OCI-LY1 (cell line): ENCODE data around the gene PBXIP1.

ENCODE experiments used
- H2AFZ ChIP-seq: fragments of 200-600 bp; sonication (generic), shearing (Covaris generic); 2 replicates; pipeline ENCODE4 v1.6.0; 2014; ENCODE audit warnings: antibody characterized with exemption, mild to moderate bottlenecking, low read length
- H3F3A ChIP-seq: fragments of 200-600 bp; sonication (generic), shearing (Covaris generic); 2 replicates; pipeline ENCODE4 v1.6.0; 2014; ENCODE audit warnings: mild to moderate bottlenecking, antibody characterized with exemption, low read length, moderate library complexity; ENCODE audit not compliant: insufficient read depth
- H3K27ac ChIP-seq: fragments of 200-600 bp; sonication (generic); 2 replicates; pipeline ENCODE4 v1.5.1; 2014; ENCODE audit warnings: low read length, mixed run types, mild to moderate bottlenecking, low read depth; ENCODE audit not compliant: poor library complexity, severe bottlenecking
- H3K27me3 ChIP-seq: fragments of 200-600 bp; sonication (generic); 2 replicates; pipeline ENCODE4 v1.6.0; 2014; ENCODE audit warnings: antibody characterized with exemption, mild to moderate bottlenecking, low read length, moderate library complexity; ENCODE audit not compliant: insufficient read depth
- H3K36me3 ChIP-seq: fragments of 200-600 bp; sonication (generic); 2 replicates; pipeline ENCODE4 v1.6.1; 2014; ENCODE audit warnings: mild to moderate bottlenecking, antibody characterized with exemption, low read length, moderate library complexity, mixed read lengths; ENCODE audit not compliant: insufficient read depth
- H3K4me1 ChIP-seq: fragments of 200-600 bp; sonication (generic); 2 replicates; pipeline ENCODE4 v1.5.1; 2014; ENCODE audit warnings: mild to moderate bottlenecking, low read length, moderate library complexity; ENCODE audit not compliant: insufficient read depth, severe bottlenecking
- H3K4me2 ChIP-seq: fragments of 200-600 bp; sonication (generic), shearing (Covaris generic); 2 replicates; pipeline ENCODE4 v1.6.1; 2014; ENCODE audit warnings: low read length
- H3K4me3 ChIP-seq: fragments of 200-600 bp; sonication (generic); 2 replicates; pipeline ENCODE4 v1.5.1; 2014; ENCODE audit warnings: low read length, low read depth, mild to moderate bottlenecking, mixed read lengths; ENCODE audit not compliant: poor library complexity, severe bottlenecking
- H3K79me2 ChIP-seq: fragments of 200-600 bp; shearing (Covaris generic); 2 replicates; pipeline ENCODE4 v1.6.1; 2016; ENCODE audit warnings: mixed run types, low read length, mixed read lengths; ENCODE audit not compliant: insufficient read depth
- H3K9ac ChIP-seq: fragments of 200-600 bp; sonication (generic), shearing (Covaris generic); 2 replicates; pipeline ENCODE4 v1.6.1; 2014; ENCODE audit warnings: mild to moderate bottlenecking, low read length, mixed read lengths
- H3K9me2 ChIP-seq: fragments of 200-600 bp; sonication (generic), shearing (Covaris generic); 2 replicates; pipeline ENCODE4 v1.6.1; 2014; ENCODE audit warnings: low read depth, mild to moderate bottlenecking, low read length, mixed read lengths
- H3K9me3 ChIP-seq: fragments of 200-600 bp; shearing (Covaris generic); 2 replicates; pipeline ENCODE4 v1.6.1; 2014; ENCODE audit warnings: low read length, mixed read lengths
- H4K20me1 ChIP-seq: fragments of 200-600 bp; sonication (generic), shearing (Covaris generic); 2 replicates; pipeline ENCODE4 v1.6.0; 2016; ENCODE audit warnings: mild to moderate bottlenecking, low read length; ENCODE audit not compliant: insufficient read depth
- CTCF ChIP-seq: fragments of 200-600 bp; sonication (generic), shearing (Covaris generic); IDR thresholded peaks from 2 replicates; pipeline ENCODE4 v1.5.1; 2017; ENCODE audit warnings: mild to moderate bottlenecking, antibody characterized with exemption, low read length, moderate library complexity, mixed read lengths
- EZH2 ChIP-seq: fragments of 200-600 bp; sonication (generic), shearing (Covaris generic); IDR thresholded peaks from 2 replicates; pipeline ENCODE4 v1.8.0; 2017; ENCODE audit warnings: borderline replicate concordance, mixed run types, mild to moderate bottlenecking, antibody characterized with exemption, low read length, moderate library complexity, mixed read lengths

PBXIP1 gene

GRCh38 chr1:154962156-154962749, 6.4 kb upstream of the PBXIP1 start:
- Histone ChIP-seq H3K4me3 (peak overlapping the region; percentile 75), H2AFZ (no peak overlapping the region), H3K27ac (peak overlapping the region; percentile 81), H3F3A (no peaks in the 10 kb centered on the region), H3K36me3 (peaks cover 50% of the 10 kb centered on the region), H3K9me3 (no peaks in the 10 kb centered on the region), H3K4me1 (peaks cover 28% of the 10 kb centered on the region), H3K4me2 (peak overlapping the region; percentile 71), H3K9ac (peak overlapping the region; percentile 99), H3K27me3 (no peaks in the 10 kb centered on the region), H3K79me2 (peaks cover 5% of the 10 kb centered on the region; the same call in 1 of the 2 replicates), H3K9me2 (no peaks in the 10 kb centered on the region), H4K20me1 (no peaks in the 10 kb centered on the region)
- no peak for TF ChIP-seq CTCF
- no peak for TF ChIP-seq EZH2

DNA sequence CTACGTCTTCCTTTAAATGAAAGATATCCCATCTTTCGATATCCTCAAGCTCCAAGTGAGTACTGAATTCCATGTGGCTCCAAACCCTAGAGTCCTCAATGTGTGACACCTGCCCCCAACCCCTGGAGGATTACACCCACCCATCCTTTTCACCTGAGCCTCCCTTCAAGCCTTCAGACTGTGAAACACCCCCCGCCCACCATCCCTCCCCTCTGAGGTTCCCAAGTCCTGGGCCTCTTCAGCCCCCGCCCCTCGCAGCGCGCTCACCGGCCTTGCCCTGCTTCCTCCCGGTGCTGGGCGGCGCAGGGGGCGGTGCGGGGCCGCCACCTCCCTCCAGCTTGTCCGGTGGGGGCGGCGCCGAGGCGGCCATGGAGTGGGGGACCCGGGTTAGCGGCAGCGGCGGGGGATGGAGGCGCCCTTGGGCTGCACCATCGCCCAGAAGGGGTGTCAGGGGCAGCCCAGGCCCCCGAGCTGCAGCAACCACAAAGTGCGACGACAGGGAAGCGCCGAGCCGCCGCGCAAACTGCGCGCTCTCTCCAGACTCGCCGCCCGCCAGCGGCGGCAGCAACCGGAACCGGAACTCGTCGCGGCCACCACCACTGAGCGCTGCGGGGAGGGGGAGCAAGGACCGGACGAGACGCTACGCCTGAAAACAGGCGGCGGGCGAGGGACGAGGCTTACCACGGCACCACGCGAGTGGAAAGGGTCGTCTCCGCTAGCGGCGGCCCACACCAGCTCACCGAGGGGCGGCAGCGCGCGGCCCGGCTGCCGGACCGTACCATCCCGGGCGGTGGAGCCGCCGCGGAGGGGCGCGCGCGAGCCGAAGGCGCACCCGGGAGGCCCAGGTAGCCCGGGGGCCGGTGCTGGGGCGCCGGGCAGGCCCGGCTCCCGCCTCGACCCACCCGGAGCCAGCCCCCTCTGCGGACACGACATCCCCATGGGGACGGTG, 5.6 kb upstream of the PBXIP1 start, which contains the start of gene PYGO2:
Gene PYGO2 (minus strand): TSS at position 576 of the 949 bp plus-strand sequence. CDS start 206 bp downstream, at position 370.
- Histone ChIP-seq H3K79me2 (peaks cover 5% of the 10 kb centered on the region; the same call in 1 of the 2 replicates), H2AFZ (no peak within 1 kb of the TSS), H3K9ac (peak within 1 kb of the TSS; percentile 99), H4K20me1 (no peaks in the 10 kb centered on the region), H3K27me3 (no peaks in the 10 kb centered on the region), H3K27ac (peak within 1 kb of the TSS; percentile 81), H3K4me3 (peak within 1 kb of the TSS; percentile 75), H3K9me3 (no peaks in the 10 kb centered on the region), H3K36me3 (peaks cover 42% of the 10 kb centered on the region), H3K4me2 (peak within 1 kb of the TSS; percentile 71), H3K9me2 (no peaks in the 10 kb centered on the region), H3K4me1 (peaks cover 34% of the 10 kb centered on the region), H3F3A (no peaks in the 10 kb centered on the region)
- TF ChIP-seq EZH2 (no peak), CTCF (peak; percentile 80)

DNA sequence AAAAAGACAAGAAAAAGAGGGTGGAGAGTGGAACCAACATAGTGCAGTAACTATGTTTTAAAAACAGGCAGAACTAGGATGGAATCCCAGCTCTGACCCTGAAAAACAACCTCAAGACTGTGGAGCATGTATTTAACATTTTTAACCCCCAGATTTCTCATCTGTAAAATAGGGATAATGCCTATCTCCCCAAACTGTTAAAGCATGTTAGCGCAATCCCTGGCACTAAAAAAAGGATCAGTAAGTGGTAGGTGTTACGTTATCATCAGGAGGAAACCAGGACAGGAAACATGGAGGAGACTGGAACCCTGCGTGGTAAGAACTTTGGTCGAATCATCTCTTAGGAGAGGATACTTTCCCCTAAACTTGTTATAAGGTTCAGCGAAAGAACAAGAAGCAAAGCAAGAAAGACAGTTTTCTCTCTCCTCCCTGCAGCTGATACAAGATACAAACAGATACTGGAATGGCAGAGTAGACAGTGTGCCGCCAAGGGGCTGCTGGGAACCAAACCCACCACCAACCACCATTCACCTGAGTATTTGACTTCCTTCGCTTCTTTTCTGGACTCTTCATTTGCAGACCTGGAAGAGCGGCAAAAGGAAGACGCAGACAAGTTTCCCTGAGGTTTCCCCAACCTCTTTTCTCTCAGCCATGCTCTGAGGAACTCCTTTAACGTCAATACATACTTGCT, 4.7 kb upstream of the PBXIP1 start:
- peaks cover 42% of the 10 kb centered on the region for H3K4me1 ChIP-seq
- peak overlapping the region; percentile 99 for H3K9ac ChIP-seq
- no peak for TF ChIP-seq EZH2
- TF ChIP-seq CTCF, result no peak
- peaks cover 5% of the 10 kb centered on the region; the same call in 1 of the 2 replicates for H3K79me2 ChIP-seq
- no peaks in the 10 kb centered on the region for H4K20me1 ChIP-seq
- H3K9me2 ChIP-seq, result no peaks in the 10 kb centered on the region
- H2AFZ ChIP-seq, result no peak overlapping the region
- H3K27me3 ChIP-seq, result no peaks in the 10 kb centered on the region
- no peaks in the 10 kb centered on the region for H3F3A ChIP-seq
- no peaks in the 10 kb centered on the region for H3K9me3 ChIP-seq
- peak overlapping the region; percentile 75 for H3K4me3 ChIP-seq
- H3K36me3 ChIP-seq, result peaks cover 34% of the 10 kb centered on the region
- H3K27ac ChIP-seq, result peak overlapping the region; percentile 81
- peak overlapping the region; percentile 71 for H3K4me2 ChIP-seq
